GM12874 (cell line): ENCODE measurements around the gene TMPO.

Experiments
- TF ChIP-seq, protein P1 (sequence below): IDR thresholded peaks from 2 replicates; pipeline ENCODE4 v1.5.1; 2011; ENCODE audit warnings: low read depth, mild to moderate bottlenecking, control low read depth, low read length, moderate library complexity; ENCODE audit not compliant: insufficient read depth

Gene TMPO

DNA sequence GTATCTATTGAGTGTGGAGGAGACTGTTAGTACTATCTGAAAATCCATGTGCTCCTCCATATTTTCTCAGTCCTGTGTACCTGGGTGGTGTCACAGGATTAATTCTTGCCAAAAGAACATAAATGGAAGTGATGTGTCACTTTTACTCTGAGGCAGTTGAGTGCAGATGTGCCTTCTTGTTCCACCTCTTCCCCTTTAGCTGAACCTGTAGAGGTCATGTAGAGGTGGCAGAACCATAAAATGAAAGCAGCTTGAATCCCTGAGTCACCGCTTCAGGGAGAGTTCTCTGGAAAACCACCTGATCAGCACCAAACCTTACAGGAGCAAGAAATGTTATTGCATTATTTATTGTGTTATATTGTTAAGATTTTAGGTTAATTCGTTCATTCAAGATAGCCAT is 63.4 kb downstream of the TMPO start:
- TF ChIP-seq, protein P1, sequence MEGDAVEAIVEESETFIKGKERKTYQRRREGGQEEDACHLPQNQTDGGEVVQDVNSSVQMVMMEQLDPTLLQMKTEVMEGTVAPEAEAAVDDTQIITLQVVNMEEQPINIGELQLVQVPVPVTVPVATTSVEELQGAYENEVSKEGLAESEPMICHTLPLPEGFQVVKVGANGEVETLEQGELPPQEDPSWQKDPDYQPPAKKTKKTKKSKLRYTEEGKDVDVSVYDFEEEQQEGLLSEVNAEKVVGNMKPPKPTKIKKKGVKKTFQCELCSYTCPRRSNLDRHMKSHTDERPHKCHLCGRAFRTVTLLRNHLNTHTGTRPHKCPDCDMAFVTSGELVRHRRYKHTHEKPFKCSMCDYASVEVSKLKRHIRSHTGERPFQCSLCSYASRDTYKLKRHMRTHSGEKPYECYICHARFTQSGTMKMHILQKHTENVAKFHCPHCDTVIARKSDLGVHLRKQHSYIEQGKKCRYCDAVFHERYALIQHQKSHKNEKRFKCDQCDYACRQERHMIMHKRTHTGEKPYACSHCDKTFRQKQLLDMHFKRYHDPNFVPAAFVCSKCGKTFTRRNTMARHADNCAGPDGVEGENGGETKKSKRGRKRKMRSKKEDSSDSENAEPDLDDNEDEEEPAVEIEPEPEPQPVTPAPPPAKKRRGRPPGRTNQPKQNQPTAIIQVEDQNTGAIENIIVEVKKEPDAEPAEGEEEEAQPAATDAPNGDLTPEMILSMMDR: no peak

DNA sequence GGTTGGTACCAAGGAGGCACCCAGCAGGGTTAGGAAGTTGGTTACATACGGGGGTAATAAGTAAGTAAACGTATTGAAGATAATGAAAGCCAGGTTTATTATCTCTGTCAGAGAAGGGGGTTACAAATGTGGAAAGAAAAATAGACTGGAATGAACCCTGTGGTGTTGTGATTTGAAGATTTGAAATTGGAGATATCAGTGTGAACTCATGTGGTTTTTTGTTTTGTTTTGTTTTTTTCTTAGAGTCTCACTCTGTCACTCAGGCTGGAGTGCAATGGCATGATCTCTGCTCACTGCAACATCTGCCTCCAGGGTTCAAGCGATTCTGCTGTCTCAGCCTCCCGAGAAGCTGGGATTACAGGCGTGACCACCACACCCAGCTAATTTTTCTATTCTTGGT is 64.0 kb downstream of the TMPO start:
- TF ChIP-seq, protein P1: no peak

DNA sequence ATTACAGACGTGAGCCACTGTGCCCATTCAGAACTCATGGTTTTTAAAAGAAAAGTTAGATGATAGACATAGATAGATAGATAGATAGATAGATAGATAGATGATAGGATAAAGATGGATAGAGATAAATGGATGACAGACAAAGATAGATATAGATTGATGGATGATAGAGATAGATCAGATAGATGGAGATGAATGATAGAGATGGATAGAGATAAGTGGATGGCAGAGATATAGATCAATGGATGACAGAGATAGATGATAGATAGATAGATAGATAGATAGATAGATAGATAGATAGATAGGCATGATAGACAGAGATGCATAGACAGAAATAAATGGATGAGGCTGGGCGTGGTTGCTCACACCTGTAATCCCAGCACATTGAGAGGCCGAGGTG is 64.4 kb downstream of the TMPO start:
- TF ChIP-seq, protein P1: no peak

DNA sequence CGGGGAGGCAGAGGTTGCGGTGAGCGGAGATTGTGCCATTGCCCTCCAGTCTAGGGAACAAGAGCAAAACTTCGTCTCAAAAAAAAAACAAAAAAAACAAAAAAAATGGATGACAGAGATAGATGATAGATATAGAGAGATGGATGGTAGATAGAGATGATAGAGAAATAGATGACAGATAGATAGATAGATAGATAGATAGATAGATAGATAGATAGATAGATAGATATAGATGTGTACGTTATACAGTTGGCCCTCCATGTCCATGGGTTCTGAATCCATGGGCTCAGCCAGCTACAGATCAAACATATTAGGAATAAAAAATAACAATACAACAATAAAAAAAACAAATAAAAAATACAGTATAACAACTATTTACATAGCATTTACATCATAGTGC is 65.3 kb downstream of the TMPO start:
- TF ChIP-seq, protein P1: no peak

DNA sequence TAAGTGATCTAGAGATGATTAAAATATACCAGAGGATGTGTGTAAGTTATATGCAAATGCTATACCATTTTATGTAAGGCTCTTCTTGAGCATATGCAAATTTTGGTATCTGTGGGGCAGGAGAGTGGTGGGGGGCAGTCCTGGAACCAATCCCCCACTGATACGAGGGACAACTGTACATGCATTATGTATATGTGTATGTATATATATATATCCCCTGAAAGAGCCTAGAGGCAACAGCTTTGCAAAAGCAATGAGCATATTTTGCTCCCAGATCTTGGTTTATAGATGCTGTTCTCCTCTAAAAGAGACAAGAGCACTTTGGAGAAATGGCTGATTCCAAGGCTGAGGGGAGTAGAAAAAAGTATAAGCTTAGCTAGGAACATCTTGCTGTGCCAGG is 65.7 kb downstream of the TMPO start:
- TF ChIP-seq, protein P1: no peak

DNA sequence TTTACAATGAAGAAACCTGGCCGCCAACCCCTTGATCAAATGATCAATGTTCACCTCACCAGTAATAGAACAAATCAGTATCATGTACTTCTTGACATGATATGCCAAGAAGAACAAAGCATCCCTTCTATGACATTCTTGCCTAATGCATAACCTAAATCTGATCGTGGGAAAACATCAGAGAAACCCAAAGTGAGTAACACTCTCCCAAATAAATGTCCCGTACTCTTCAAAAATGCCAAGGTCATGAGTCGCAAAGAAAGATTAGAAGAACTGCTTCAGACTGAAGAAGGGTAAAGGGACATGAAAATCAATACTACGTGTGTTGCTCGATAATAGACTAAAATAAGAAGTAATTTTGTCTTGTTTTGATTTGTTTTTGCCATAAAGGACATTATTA is 66.7 kb downstream of the TMPO start:
- TF ChIP-seq, protein P1: no peak

DNA sequence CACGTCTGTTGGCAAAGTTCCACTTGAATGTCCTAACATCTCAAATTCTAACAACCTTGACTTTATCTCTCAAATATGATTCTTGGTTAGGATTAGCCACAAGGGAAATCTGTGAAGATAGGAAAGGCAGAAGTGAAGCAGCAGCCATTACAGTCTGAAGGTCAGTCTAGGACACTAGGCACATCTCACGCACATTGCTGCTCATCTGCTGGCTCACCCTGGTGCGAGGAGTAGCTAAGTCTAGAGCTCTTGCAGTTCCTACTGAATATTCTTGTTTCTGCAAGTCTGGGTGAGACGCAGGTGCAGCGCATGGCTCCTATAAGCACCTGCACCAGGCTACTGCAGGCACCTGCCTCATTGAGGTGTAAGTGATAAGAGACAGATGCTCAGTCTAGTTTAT is 71.7 kb downstream of the TMPO start:
- TF ChIP-seq, protein P1: no peak

DNA sequence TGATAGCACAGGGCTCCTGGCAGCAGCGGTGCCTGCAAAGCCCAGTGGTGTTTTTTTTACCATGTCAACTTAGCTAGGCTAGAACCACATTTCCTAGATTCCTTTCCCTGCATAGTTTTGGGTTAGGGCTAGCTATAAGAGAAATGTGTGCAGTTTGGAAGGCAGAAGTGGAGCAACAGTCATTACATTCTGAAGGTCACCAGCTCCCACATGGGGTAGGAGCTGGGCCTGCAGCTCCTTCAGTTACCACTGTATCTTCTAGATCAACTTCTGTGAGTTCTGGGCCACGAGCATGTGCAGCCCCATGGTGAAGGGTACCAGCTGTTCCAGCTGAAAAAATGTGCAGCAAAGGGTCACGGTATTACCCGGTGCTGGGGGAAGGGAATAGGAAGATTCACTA is 75.8 kb downstream of the TMPO start:
- TF ChIP-seq, protein P1: no peak
